OCI-LY3 (cell line): ENCODE measurements around the gene FOXC1.

Experiments used
- EZH2phosphoT487 ChIP-seq: fragments of 200-600 bp; shearing (Covaris generic); IDR thresholded peaks from 2 replicates; pipeline ENCODE4 v1.6.1; 2018; ENCODE audit warnings: antibody characterized with exemption, mixed run types, low read depth
- TF ChIP-seq, protein P1 (sequence below): fragments of 200-600, 300-600 bp; sonication (generic); IDR thresholded peaks from 2 replicates; pipeline ENCODE4 v1.5.1; 2014; ENCODE audit warnings: antibody characterized with exemption, low read length, low read depth

DNA sequence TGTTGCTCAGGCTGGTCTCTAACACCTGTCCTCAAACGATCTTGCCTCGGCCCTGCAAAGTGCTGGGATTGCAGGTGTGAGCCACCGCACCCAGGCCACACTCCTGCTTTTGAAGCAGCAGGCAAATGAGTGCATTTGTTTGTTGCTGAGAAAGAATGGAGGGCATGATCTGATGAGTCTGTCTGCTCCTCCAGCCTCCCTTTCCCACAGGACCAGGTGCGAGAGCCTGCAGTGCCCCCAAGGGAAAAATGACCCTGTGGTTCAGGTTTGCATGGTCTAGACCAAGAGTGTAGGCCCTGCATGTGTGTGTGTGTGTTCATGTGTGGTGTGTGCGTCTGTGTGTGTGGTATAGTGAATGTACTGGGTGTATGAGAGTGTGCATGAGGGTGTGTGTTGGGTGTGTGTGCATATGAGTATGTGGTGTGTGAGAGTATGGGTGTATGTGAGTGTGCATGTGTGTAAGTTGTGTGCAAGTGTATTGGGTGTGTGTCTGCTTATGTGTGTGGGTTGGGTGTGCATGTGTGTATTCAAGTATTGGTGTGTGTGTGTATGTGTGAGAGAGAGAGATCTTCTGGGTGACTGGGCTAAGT lies 22.8 kb upstream of the FOXC1 start:
- TF ChIP-seq, protein P1, sequence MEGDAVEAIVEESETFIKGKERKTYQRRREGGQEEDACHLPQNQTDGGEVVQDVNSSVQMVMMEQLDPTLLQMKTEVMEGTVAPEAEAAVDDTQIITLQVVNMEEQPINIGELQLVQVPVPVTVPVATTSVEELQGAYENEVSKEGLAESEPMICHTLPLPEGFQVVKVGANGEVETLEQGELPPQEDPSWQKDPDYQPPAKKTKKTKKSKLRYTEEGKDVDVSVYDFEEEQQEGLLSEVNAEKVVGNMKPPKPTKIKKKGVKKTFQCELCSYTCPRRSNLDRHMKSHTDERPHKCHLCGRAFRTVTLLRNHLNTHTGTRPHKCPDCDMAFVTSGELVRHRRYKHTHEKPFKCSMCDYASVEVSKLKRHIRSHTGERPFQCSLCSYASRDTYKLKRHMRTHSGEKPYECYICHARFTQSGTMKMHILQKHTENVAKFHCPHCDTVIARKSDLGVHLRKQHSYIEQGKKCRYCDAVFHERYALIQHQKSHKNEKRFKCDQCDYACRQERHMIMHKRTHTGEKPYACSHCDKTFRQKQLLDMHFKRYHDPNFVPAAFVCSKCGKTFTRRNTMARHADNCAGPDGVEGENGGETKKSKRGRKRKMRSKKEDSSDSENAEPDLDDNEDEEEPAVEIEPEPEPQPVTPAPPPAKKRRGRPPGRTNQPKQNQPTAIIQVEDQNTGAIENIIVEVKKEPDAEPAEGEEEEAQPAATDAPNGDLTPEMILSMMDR, result no peak
- TF ChIP-seq EZH2phosphoT487, result no peak
